RWPE2 (cell line): ENCODE measurements around the gene FIP1L1.

Experiments used
- ATAC-seq: fragments of 200-7000 bp; cut with Tn5 transposase; 3 replicates; pipeline ENCODE4 v1.9.1; 2021; ENCODE audit warnings: low read depth
- DNase-seq: peaks from one replicate; pipeline ENCODE4 v3.0.0-alpha.2; 2020; ENCODE audit warnings: low spot score
- H3K27ac ChIP-seq: fragments of 450-650 bp; 2 replicates; pipeline ENCODE4 v1.5.1; 2017; ENCODE audit warnings: mild to moderate bottlenecking; ENCODE audit not compliant: poor library complexity, severe bottlenecking
- H3K27me3 ChIP-seq: fragments of 250-450 bp; sonication (Bioruptor Pico); 2 replicates; pipeline ENCODE4 v1.5.1; 2021; ENCODE audit warnings: mild to moderate bottlenecking, moderate library complexity; ENCODE audit not compliant: insufficient read depth, poor library complexity, severe bottlenecking
- H3K36me3 ChIP-seq: fragments of 250-450 bp; sonication (Bioruptor Pico); 2 replicates; pipeline ENCODE4 v1.5.1; 2020; ENCODE audit warnings: low read depth, mild to moderate bottlenecking, moderate library complexity
- H3K4me1 ChIP-seq: fragments of 250-450 bp; sonication (Bioruptor Pico); 2 replicates; pipeline ENCODE4 v1.5.1; 2021; ENCODE audit warnings: mild to moderate bottlenecking, moderate library complexity; ENCODE audit not compliant: insufficient read depth, poor library complexity, severe bottlenecking
- H3K4me3 ChIP-seq: fragments of 250-450 bp; sonication (Bioruptor Pico); 2 replicates; pipeline ENCODE4 v1.5.1; 2021; ENCODE audit warnings: mild to moderate bottlenecking, moderate library complexity; ENCODE audit not compliant: severe bottlenecking
- H3K9me3 ChIP-seq: fragments of 250-450 bp; sonication (Bioruptor Pico); 2 replicates; pipeline ENCODE4 v1.5.1; 2021; ENCODE audit warnings: mild to moderate bottlenecking, moderate library complexity; ENCODE audit not compliant: severe bottlenecking
- TF ChIP-seq, protein P1 (sequence below): fragments of 450-650 bp; IDR thresholded peaks from one replicate; pipeline ENCODE4 v1.5.1; 2017; ENCODE audit warnings: mild to moderate bottlenecking, moderate library complexity; ENCODE audit not compliant: poor library complexity, severe bottlenecking

Gene FIP1L1

DNA sequence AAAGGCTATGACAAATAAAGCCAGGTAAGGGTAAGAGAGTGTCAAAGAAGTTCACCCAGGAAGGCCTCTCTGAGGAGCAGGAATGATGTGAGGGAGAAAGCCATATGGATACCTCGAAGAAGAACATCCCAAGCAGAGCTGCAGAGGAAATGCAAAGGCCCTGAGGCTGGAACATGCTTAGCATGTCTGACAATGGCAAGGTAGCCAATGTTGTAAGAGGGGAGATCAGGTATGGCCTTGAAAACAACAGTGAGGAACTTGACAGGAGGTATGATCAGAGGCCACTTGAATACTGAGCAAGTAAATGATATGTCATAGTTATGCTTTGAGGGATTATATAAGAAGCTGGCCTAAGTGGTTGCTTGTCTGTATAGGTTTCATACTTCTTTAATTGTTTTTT lies 15.3 kb upstream of the FIP1L1 start:
- Histone ChIP-seq H3K4me3 (no peak overlapping the region), H3K36me3 (no peaks in the 10 kb centered on the region), H3K4me1 (peaks cover 5% of the 10 kb centered on the region), H3K27me3 (no peaks in the 10 kb centered on the region), H3K9me3 (no peaks in the 10 kb centered on the region), H3K27ac (no peak overlapping the region)
- no peak for DNase-seq
- TF ChIP-seq, protein P1, sequence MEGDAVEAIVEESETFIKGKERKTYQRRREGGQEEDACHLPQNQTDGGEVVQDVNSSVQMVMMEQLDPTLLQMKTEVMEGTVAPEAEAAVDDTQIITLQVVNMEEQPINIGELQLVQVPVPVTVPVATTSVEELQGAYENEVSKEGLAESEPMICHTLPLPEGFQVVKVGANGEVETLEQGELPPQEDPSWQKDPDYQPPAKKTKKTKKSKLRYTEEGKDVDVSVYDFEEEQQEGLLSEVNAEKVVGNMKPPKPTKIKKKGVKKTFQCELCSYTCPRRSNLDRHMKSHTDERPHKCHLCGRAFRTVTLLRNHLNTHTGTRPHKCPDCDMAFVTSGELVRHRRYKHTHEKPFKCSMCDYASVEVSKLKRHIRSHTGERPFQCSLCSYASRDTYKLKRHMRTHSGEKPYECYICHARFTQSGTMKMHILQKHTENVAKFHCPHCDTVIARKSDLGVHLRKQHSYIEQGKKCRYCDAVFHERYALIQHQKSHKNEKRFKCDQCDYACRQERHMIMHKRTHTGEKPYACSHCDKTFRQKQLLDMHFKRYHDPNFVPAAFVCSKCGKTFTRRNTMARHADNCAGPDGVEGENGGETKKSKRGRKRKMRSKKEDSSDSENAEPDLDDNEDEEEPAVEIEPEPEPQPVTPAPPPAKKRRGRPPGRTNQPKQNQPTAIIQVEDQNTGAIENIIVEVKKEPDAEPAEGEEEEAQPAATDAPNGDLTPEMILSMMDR, result no peak
- no peak for ATAC-seq

DNA sequence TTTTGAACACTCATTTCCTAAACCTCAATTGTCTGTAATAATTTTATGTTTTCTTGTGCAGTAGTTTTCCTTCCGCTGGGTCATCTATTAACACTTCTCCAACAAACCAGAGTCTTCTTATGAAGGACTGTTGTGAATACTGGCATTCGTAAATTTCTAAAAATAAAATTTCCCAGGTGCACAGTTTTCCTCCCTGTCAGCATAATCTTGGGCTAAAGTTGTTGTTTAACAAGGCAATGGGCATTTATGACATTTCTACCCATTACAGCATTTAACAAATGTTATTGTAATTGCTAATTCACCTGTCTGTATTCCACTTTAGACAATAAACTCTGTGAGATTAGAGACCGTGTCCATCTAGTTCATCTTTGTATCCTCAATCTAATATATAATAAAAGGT lies 12.8 kb upstream of the FIP1L1 start:
- peak overlapping the region; percentile 73 for H3K4me3 ChIP-seq
- ATAC-seq (no peak), DNase-seq (no peak)
- H3K27me3 ChIP-seq, result no peaks in the 10 kb centered on the region
- no peak overlapping the region for H3K27ac ChIP-seq
- H3K9me3 ChIP-seq, result no peaks in the 10 kb centered on the region
- peaks cover 5% of the 10 kb centered on the region for H3K4me1 ChIP-seq
- TF ChIP-seq, protein P1, result no peak
- no peaks in the 10 kb centered on the region for H3K36me3 ChIP-seq

DNA sequence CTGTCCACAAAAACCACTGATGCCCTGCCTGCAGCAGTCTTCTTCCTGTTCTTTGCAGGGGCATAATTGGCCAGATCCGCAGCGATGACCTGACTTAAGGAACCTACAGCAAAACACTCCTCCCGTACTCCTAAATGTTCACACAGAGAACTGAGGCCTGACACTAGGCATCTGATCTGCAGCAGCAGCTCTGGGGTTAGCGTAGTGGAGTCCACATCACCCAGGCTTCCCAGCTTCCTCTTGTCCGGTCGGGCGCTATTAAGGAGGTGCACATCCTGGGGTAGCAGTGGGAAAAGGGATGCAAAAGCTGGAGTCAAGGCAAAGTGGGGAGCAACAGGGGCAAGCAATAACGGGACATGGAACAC lies 12.3 kb upstream of the FIP1L1 start:
- ATAC-seq (peak; percentile 53), DNase-seq (no peak)
- H3K27ac ChIP-seq, result no peak overlapping the region

DNA sequence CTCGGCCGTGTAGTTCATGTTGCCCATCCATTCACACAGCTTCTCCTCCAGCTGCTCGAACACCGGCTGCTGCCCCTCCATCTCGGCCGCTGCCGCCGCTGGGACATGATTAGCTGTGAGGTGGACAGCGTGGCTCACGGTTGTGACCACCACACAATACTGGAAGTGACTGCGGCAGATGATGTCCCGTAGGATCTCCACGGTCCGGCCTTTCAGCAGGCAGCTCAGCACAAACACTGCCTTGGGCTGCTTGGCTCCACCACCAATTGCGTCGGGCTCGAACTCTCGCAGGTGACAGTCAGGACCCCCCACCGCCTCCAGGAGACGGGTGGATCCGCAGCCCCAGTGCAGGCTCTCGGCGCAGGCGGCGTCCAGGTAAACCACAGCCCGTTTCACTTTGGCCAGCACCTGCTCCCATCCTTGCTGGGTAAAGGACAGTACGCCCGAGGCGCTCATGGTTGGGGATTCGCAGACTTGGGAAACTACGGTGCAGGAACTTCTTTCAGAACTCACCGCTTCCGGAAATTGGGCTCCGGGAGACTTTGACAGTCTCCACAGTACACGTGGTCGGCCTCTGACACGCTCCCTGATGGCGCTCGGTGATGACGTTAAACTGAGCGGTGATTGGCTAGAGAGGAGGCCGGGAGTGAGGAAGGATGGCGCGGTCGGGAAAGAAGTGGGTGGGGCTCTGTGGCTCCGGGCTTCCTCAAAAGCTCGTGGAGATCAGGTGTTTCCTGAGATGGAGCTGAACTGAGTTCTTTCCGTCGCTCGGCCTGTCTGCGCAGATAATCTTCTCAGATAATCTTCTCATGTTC lies 11.7 kb upstream of the FIP1L1 start, which contains the start of gene SCFD2:
Gene SCFD2 (minus strand): TSS at position 576 of the 815 bp plus-strand sequence.
- ATAC-seq (peak; percentile 95), DNase-seq (peak; percentile 96)
- Histone ChIP-seq H3K27ac (no peak within 1 kb of the TSS), H3K36me3 (no peaks in the 10 kb centered on the region), H3K4me3 (peak within 1 kb of the TSS; percentile 73), H3K4me1 (peaks cover 5% of the 10 kb centered on the region), H3K27me3 (no peaks in the 10 kb centered on the region), H3K9me3 (no peaks in the 10 kb centered on the region)
- TF ChIP-seq, protein P1, result no peak

More for the DNA sequence above, 12.3 kb upstream of the FIP1L1 start:
- no peaks in the 10 kb centered on the region for H3K27me3 ChIP-seq
- H3K4me1 ChIP-seq, result peaks cover 5% of the 10 kb centered on the region
- TF ChIP-seq, protein P1, result no peak
- H3K4me3 ChIP-seq, result peak overlapping the region; percentile 73
- H3K36me3 ChIP-seq, result no peaks in the 10 kb centered on the region
- H3K9me3 ChIP-seq, result no peaks in the 10 kb centered on the region

DNA sequence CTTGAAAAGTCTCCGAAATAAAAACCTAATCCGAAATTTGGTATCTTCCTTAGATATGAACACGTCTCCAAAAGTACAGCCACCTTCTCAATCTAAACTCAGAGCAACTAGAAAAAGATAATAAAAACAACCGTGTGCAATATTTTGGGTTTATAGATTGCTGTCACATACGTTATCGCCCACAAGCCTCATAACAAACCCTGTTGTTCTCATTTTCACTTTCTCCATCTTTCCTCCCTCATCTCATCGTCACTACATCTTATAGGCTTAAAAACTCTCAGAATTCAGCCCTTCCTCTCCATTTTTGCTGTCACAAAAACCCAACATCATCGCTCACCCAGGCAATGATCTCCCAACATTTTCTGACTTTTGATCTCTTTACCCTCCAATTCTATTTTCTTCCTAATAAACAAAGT lies 11.1 kb upstream of the FIP1L1 start:
- Histone ChIP-seq H3K9me3 (no peaks in the 10 kb centered on the region), H3K4me1 (peaks cover 5% of the 10 kb centered on the region), H3K36me3 (no peaks in the 10 kb centered on the region), H3K27ac (no peak overlapping the region), H3K27me3 (no peaks in the 10 kb centered on the region), H3K4me3 (peak overlapping the region; percentile 73)
- TF ChIP-seq, protein P1, result no peak
- no peak for ATAC-seq
- DNase-seq, result no peak
